Pancreas (tissue), 10 donors: ENCODE results near the gene PLA2G2D. TPM values are rescaled to one million over a fixed set of nuclear protein-coding genes. Genes with fewer than 3 reads are reported as not detected.
A peak's percentile ranks its signal among the peaks of the same experiment; 100 is the strongest.

ENCODE experiments used
- ATAC-seq, 4 donors: fragments of 200-7000 bp; cut with Tn5 transposase; one replicate each; pipeline versions ENCODE4 v1.8.0 to v1.9.1; 2020; ENCODE audit warnings: mild to moderate bottlenecking in 4 of 4, moderate library complexity in 4 of 4
- DNase-seq, 6 donors: peaks; one replicate each; pipeline ENCODE4 v3.0.0-alpha.2; 2020
- FAIRE-seq: peaks from 2 replicates; lab custom pipeline; 2012; peaks lifted over from hg19 to GRCh38; lab: Jason Lieb, UNC
- H3K27ac ChIP-seq, 4 donors: fragments of 200-600 bp; sonication (generic); 1 replicate in 3 of 4; 2 replicates in 1 of 4; pipeline versions ENCODE4 v1.5.0 to v1.8.0; 2020
- H3K27me3 ChIP-seq, 4 donors: fragments of 200-600 bp; one replicate each; pipeline ENCODE4 v1.8.0; 2021
- H3K36me3 ChIP-seq, 3 donors: fragments of 200-600 bp; sonication (generic) in 1 of 3; one replicate each; pipeline versions ENCODE4 v1.5.0 to v1.8.0; 2020 to 2021
- H3K4me1 ChIP-seq, 3 donors: fragments of 200-600 bp; one replicate each; pipeline ENCODE4 v1.8.0; 2021
- H3K4me3 ChIP-seq, 4 donors: fragments of 200-600 bp; sonication (generic) in 2 of 4; one replicate each; pipeline versions ENCODE4 v1.5.0 to v1.8.0; 2020 to 2021
- H3K9me3 ChIP-seq, 4 donors: fragments of 200-600 bp; one replicate each; pipeline ENCODE4 v1.8.0; 2021
- CTCF ChIP-seq, 4 donors: fragments of 200-600 bp; sonication (generic) in 3 of 4; IDR thresholded peaks; one replicate each; pipeline versions ENCODE4 v1.5.0 to v1.8.0; 2021; ENCODE audit warnings: antibody characterized with exemption in 4 of 4
- WGBS, 2 donors: extraction: QIAGEN DNeasy Blood & Tissue Kit; methylation state at CpG; one replicate each; pipeline ENCODE4 v1.1.7; 2013; 5-methylcytosine and 5-hydroxymethylcytosine counted together
- intact Hi-C, 3 donors: fragments of 100-400 bp; cut with DNase I; formaldehyde crosslinking; loops; one replicate each; pipeline versions ENCODE4 v1.11.1 to v1.14.2; 2022
- polyA plus RNA-seq, 2 donors: library from polyadenylated mRNA; stranded (reverse); fragments of 200-250 nt; gene quantifications; one replicate each; pipeline ENCODE4 v1.2.3, GENCODE V29; 2013
- total RNA-seq, 6 donors: library from RNA; stranded (reverse); fragmentation: NEBNext Ultra II Directional in 4 of 6; extraction: Animal tissue kit (Norgen Biotek cat#: 25700) in 4 of 6; gene quantifications; one replicate each; pipeline versions ENCODE4 v1.2.1 to v1.2.4, GENCODE V29; 2021 to 2023
- donor health status: healthy with polysubstance abuse.
- donor health status: DM: no; HTN: no; CAD: no; lungs with moderate emphysema.
- donor health status: DM: no; HTN: no; CAD: no.
- donor health status: control.
- donor health status: control.
- donor health status: Bipolar disorder and iron deficiency.
- donor health status: DM: yes; HTN: yes; CAD: no.
- donor health status: DM: no; HTN: no; CAD: no.
- donor health status: DM: no; HTN: no; CAD: no.
- donor health status: DM: yes; HTN: yes; CAD: no.

PLA2G2D gene
- total and polyA plus RNA-seq, 8 donors, result 0.25 TPM; not detected in 7

DNA sequence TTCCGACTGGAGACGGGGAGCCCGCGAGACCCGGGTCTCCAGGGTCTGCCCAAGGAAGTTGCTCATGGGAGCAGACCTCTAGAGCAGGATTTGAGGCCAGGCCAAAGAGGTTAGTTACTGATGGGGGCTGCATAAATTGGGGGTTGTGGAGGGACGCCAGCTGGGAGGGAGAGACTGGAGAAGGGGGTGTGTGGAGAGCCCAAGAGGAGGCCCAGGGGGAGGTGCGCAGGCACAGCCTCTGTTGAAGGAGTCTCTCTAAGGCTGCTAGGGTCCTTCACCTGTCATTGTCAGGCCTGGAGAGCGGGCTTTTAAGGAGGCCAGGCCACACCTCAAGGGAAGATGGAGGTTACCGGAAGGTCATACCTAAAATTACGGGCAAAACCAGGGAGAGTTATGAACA lies 49.0 kb downstream of the PLA2G2D start:
- 90 to 92% methylated on average over 10 of the region's 10 CpGs for WGBS, 2 donors
- Histone ChIP-seq H3K36me3 (no peaks in the 10 kb centered on the region), H3K27me3 (no peaks in the 10 kb centered on the region), H3K9me3 (no peaks in the 10 kb centered on the region), H3K4me1 (no peaks in the 10 kb centered on the region), H3K27ac (no peak overlapping the region), H3K4me3 (no peak overlapping the region)
- intact Hi-C loops, result no loop called here
- DNase-seq, result no peak
- no peak for TF ChIP-seq CTCF (IDR thresholded peaks at IDR 0.05)
- ATAC-seq, result no peak
- FAIRE-seq, result no peak

DNA sequence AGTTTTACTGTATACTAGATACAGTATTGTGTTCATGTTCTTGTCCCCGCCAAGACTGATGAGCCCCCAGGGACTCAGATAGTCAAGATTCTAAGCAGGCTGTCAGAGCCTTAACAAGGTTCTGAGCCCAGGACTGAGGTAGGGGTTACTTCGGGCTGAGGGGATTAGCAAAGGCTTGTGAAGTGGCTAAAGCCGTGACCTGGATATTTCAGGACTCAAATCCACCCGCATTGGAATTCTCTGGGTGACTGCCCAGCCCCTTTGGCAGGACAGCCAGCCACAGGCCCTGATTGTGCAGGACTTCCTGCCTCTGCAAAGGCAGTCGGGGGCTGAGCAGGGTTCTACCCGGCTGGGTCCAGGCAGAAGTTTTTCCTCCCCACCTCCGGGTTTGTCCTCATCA lies 49.5 kb downstream of the PLA2G2D start, which contains the start of gene PLA2G5:
Gene PLA2G5 (plus strand): TSS at position 321 of the 400 bp plus-strand sequence. CDS start 14,637 bp downstream, outside the sequence.
- Histone ChIP-seq H3K4me1 (no peaks in the 10 kb centered on the region), H3K27ac (no peak within 1 kb of the TSS), H3K27me3 (no peaks in the 10 kb centered on the region), H3K36me3 (no peaks in the 10 kb centered on the region), H3K4me3 (no peak within 1 kb of the TSS), H3K9me3 (no peaks in the 10 kb centered on the region)
- FAIRE-seq, result no peak
- DNase-seq, result peak in 1 of 6 donors; percentile 7
- TF ChIP-seq CTCF (IDR thresholded peaks at IDR 0.05), result no peak
- ATAC-seq, result peak in 2 of 4 donors; percentile 35 to 46
- intact Hi-C loops, result no loop called here
- 41 to 47% methylated on average over 7 of the region's 7 CpGs for WGBS, 2 donors

DNA sequence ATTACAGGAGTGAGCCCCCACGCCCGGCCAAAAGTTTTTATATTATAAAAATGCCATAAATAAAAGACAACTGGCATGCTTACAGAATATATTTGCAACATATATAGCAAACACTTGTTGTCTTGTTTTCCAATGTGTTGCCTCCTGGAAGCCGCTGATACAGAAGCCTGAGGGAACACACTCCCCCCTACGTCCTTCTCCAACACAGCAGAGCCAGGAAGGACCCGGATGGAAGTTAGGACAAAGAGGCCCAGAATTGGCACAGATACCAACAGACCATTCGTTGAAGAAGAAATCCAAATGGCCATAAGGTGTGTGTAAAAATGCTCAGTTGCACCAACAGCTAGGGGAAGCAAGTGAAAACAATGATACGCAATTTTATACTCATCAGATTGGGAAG lies 50.6 kb downstream of the PLA2G2D start:
- H3K4me1 ChIP-seq, result no peaks in the 10 kb centered on the region
- DNase-seq (no peak), FAIRE-seq (no peak), ATAC-seq (no peak)
- no peak overlapping the region for H3K4me3 ChIP-seq
- 72 to 77% methylated on average over 7 of the region's 7 CpGs for WGBS, 2 donors
- intact Hi-C loops, result no loop called here
- TF ChIP-seq CTCF (IDR thresholded peaks at IDR 0.05), result no peak
- no peak overlapping the region for H3K27ac ChIP-seq
- no peaks in the 10 kb centered on the region for H3K27me3 ChIP-seq
- H3K9me3 ChIP-seq, result no peaks in the 10 kb centered on the region
- no peaks in the 10 kb centered on the region for H3K36me3 ChIP-seq

- Histone ChIP-seq H3K36me3 (no peaks in the 10 kb centered on the region), H3K4me1 (no peaks in the 10 kb centered on the region), H3K27ac (no peak overlapping the region), H3K27me3 (no peaks in the 10 kb centered on the region), H3K9me3 (no peaks in the 10 kb centered on the region), H3K4me3 (no peak overlapping the region)
- ATAC-seq, result peak in 2 of 4 donors; percentile 22 to 44
- no peak for FAIRE-seq
- 74 to 82% methylated on average over 2 of the region's 2 CpGs for WGBS, 2 donors
- intact Hi-C loops, result no loop called here
- no peak for DNase-seq
- no peak for TF ChIP-seq CTCF (IDR thresholded peaks at IDR 0.05)
Observed at GRCh38 chr1:20063861-20064292, 55.5 kb downstream of the PLA2G2D start.

Other genes starting within 250 kb of the PLA2G2D start
- 1 to 10 TPM; 3.0 to 4.1 (median 3.4) TPM for gene OTUD3, start 237.1 kb downstream of the PLA2G2D start, total RNA-seq
- 1 to 10 TPM; 2.0 to 2.9 TPM for gene OTUD3, start 237.1 kb downstream of the PLA2G2D start, polyA plus RNA-seq
- gene PLA2G2E, start 195.9 kb downstream of the PLA2G2D start, total RNA-seq, result not detected
- not detected for gene PLA2G2E, start 195.9 kb downstream of the PLA2G2D start, polyA plus RNA-seq
- gene PLA2G2A, start 139.9 kb downstream of the PLA2G2D start, total RNA-seq, result 10 to 100 TPM in 3 of 6 donors, 1 to 10 TPM in 1, under 1 TPM in 2; 0.42 to 53.5 (median 6.1) TPM
- gene PLA2G2A, start 139.9 kb downstream of the PLA2G2D start, polyA plus RNA-seq, result 10 to 100 TPM in 1 of 2 donors, 1 to 10 TPM in 1; 6.7 to 29.7 TPM
- under 1 TPM in 5 of 6 donors, not detected in 1; 0.12 to 0.67 (median 0.35) TPM for gene PLA2G5, start 49.3 kb downstream of the PLA2G2D start, total RNA-seq
- gene PLA2G5, start 49.3 kb downstream of the PLA2G2D start, polyA plus RNA-seq, result 1 to 10 TPM; 1.7 to 2.0 TPM
- gene PLA2G2F, start 19.8 kb upstream of the PLA2G2D start, total RNA-seq, result not detected
- not detected for gene PLA2G2F, start 19.8 kb upstream of the PLA2G2D start, polyA plus RNA-seq
- gene UBXN10, start 66.6 kb upstream of the PLA2G2D start, total RNA-seq, result 1 to 10 TPM in 2 of 6 donors, under 1 TPM in 4; 0.54 to 1.6 (median 0.75) TPM
- 1 to 10 TPM in 1 of 2 donors, under 1 TPM in 1; 0.61 to 2.4 TPM for gene UBXN10, start 66.6 kb upstream of the PLA2G2D start, polyA plus RNA-seq
- not detected for gene PLA2G2C, start 67.0 kb upstream of the PLA2G2D start, total RNA-seq
- gene PLA2G2C, start 67.0 kb upstream of the PLA2G2D start, polyA plus RNA-seq, result not detected
- under 1 TPM in 5 of 6 donors, not detected in 1; 0.16 to 0.70 (median 0.29) TPM for gene VWA5B1, start 171.3 kb upstream of the PLA2G2D start, total RNA-seq
- gene VWA5B1, start 171.3 kb upstream of the PLA2G2D start, polyA plus RNA-seq, result under 1 TPM; 0.27 to 0.70 TPM